CD4-positive, alpha-beta T cell treated with Interleukin-6 at 100 ng/mL for 8 hours (primary cell): Measurements from ENCODE around the gene PIK3CA.
"Not testable (repeated sequence)": the region's sequence is repeated elsewhere in the genome, so short reads cannot be mapped to it uniquely, and the experiment has no call there.

Experiments
- DNase-seq: peaks from one replicate; pipeline ENCODE4 v3.0.0-alpha.2; 2020; ENCODE audit warnings: mixed read lengths, low spot score

Gene PIK3CA

DNA sequence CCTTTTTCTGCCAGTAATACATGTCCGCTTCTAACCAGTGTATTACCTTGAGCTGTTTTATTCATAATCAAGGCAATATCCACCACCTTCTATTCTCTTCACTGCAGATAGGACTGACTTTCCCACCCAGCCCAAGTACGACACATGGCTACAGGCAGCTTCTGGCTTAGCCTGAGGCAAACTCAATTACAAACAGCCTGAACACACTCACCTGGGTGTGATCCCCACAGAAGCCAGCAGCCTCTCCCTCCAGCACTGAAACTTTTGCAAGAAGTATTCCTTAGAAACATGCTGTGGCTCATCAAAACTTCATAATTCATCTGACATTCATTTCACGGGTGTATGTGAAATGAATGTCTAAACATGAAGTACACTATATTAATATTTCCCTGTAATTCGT, 116.3 kb downstream of the PIK3CA start:
- DNase-seq, result no peak

DNA sequence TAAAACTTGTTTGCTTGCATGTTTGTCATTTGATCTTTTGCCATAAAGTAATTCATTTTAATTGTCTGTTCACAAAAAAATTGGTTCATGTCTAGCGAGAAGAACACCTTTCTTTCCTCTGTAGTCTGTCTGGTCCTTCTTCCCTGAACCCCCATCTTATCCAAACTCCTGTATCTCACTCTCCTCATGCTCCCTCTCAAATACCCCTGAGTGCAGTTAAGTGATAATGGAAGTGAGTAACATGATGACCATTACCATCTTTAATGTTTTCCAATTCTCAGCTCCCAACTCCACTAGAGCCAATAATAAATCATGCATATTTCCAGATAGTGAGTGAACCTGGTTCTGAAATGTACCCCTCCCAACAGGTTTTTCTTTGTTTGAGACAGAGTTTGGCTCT, 116.9 kb downstream of the PIK3CA start:
- DNase-seq, result no peak

DNA sequence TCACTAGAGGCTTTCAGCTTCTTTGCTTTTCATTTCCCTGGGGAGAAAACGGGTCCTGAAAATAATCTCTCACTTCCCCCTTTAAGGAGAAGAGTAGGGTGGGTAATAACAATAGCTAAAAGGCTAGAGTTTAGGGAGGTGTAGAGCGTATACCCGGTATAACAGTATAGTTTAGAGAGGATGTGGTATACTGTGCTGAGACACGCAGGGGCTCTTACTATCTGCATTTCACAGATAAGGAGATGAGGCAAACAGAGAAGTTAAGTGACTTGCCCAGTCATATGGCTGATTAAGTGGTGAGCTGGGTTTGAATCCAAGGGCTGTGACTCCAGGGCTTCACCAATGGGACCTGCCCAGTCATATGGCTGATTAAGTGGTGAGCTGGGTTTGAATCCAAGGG, 117.7 kb downstream of the PIK3CA start:
- DNase-seq, result no peak

DNA sequence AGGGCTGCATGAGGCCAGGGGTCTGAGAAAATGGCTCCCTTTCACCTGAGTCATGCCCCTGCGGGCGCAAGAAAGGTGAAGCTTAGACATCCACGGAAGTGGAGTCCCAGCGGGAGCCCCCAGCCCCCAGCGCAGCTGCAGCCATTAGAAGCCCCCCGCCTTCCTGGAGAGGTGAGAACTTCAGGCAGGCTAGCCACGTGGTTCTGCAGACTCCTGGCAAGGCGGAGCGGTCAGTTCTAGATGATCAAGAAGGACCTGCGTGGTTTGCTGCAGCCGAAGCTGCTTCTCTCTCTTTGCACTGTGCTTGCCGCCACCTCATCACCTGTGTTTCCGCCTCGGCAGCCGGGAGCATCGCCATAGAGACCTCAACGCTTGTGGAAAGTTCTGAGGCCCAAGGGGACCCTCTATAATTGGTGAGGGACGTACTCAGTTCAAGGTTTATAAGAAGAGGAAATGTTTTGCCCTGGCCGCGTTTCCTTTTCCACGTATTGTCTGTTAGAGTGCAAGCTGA, 118.6 kb downstream of the PIK3CA start:
- DNase-seq, result no peak

DNA sequence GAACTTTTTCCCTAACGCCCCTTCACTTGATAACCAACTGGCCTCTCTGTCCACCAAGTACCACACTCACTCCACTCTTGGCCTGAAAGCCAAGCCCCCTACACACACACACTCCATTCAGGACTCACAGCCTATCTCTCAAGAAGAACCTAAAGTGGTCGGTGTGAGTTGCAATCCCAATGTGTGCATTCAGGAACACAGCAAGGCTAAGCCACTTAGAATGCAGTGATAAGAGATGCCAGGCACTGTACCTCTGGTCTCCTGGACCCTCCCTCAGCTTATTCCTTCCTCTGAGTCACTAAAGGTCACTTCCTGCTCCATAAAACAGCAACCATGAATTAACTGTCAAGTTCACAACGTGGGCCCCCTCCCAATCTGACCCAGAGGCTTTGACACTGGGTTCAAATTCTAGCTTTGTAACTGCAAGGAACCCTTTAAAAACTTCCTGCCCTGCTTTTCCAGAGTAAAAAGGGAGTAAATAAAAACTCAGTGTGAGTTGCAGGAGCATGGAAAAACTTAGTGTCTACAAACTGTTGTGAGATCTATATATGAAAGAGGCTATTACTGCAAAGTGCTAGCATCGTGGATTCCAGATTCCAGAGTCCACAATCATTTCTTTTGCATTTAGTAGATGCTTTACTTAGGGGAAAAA, 120.4 kb downstream of the PIK3CA start:
- no peak for DNase-seq

DNA sequence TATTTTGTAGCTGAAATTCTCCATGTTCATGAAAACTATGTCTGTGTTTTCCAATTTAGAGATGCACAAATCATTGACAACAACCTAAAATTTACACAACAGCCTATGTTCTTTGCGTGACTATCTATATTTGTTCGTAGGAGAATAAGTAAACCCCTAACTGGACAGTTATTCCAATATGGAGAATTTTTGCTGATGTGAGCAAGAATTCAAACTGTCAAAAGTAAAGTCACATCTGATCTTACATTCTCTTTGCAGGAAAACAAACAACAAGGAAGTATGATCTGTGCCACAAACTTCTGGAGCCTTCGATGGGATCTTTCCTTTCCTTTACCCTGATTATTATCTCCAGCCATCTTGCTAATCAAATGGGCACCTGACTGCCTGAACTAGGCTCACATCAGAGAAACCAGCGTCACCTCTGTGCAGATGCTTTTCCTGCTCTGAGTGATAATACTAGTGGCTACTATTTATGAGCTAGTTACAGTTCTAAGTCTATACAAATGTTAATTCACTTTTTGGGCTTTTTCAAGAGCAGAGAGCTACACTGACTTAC, 121.1 kb downstream of the PIK3CA start:
- no peak for DNase-seq

DNA sequence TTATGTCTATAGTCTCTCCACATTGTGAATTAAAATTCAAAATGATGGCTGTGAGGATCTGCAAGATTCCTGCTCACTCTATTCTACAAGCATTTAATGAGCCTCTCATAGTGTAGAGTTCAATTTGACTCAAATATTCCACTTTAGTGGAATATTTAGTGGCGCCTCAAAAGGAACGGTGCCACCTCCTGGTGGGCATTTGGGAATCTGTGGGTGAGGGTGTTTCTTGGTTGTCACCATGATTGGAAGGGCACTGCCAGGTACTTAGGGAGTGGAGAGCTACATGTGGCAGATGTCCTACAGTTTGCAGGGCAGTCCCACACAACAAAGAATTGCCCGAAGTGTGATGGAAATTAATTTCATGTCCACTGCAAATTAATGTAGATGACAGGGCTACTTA, 124.2 kb downstream of the PIK3CA start:
- DNase-seq, result no peak

DNA sequence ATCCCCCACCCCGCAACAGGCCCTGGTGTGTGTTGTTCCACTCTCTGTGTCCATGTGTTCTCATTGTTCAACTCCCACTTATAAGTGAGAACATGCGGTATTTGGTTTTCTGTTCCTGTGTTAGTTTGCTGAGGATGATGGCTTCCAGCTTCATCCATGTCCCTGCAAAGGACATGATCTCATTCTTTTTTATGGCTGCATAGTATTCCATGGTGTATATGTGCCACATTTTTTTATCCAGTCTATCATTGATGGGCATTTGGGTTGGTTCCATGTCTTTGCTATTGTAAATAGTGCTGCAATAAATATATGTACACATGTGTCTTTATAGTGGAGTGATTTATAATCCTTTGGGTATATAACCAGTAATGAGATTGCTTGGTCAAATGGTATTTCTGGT, 126.3 kb downstream of the PIK3CA start:
- DNase-seq, result not testable (repeated sequence)

DNA sequence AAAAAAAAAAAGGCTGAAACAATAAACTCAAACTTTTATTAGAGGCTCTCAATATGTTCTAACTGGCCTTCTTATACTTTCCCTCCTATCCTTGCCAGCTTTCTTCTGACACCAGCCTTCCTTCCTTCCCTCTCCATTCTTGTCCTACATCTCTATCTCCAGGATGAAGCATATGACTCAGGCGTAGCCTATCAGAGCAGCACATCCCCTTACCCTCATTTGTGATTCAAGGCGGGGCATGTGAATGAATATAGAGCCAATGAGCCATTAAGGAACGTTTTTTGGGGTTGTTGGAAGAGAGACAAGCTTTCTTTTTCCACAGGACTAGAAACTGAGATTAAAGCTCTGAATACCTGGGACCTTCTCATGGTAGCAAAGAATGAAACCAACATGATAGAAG, 127.8 kb downstream of the PIK3CA start:
- no peak for DNase-seq

DNA sequence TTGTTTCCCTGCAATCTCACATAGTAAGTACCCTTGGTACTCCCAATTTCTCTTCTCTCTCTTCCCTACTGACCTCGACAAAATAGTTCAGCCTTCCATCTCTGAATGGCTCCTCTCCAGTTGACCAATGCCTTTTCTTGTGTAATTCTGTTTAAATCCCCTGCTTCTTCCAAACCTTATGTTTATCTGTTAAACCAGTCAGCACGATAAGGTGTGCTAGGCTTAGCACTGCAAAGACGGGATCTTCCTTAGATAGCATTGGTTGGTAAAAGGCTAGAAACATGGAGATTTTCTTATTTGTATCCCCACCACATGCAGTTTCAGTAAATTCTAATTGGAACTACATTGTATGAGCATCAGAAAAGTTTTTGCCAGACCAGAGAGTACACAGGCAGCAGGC, 128.6 kb downstream of the PIK3CA start:
- DNase-seq, result no peak

DNA sequence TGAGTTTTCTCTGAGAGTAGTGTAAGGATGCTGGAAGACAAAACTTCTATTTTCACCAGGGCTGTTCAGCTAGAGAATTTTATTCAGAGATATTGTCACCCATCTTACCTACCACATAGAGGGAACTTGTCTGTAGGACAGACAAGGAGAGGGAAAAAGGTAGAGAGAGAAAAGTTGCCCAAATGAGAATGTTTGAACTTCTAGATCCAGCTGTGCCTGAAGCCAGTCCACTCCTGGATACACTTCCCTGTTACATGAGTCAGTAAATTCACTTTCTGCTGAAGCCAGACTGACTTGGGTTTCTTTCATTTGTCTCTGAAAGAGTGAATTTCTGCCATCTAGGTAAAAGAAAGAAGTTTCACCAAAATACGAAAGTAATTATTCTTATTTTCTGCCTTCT, 130.0 kb downstream of the PIK3CA start:
- no peak for DNase-seq

DNA sequence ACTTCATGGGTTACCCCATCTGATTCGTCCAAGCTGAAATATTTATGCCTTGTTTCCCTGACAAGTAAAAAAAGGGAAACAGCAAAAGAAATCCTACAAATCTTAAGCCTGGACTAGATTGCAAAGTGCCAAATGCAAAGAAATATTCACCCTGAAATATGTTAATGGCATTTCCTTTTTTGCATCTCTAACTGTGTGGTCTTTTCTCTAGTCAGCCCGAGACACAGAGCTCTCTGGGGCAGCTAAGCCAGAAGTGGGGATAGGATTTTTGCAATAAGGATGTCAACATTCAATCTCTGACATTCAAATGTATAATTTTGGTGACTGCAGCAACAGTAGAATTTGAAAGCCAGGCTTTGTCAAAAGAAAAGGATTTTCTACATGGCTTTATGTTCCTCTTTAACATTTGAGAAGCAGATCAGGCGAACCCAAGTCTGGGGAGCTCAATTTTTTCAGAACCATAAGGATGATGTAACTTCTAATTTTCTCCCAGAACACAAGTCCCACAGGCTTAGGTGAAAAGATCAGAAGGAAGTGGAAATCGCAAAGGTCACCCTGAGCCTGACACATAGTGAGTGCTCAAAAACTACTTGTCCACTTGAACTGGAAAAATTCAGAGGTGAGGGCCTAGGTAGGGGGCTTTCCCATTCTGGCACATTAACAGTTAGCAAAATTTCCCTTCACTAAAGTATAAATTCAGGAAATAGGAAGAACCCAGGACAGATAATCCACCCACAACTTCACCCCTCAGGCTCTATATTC, 131.0 kb downstream of the PIK3CA start:
- no peak for DNase-seq

DNA sequence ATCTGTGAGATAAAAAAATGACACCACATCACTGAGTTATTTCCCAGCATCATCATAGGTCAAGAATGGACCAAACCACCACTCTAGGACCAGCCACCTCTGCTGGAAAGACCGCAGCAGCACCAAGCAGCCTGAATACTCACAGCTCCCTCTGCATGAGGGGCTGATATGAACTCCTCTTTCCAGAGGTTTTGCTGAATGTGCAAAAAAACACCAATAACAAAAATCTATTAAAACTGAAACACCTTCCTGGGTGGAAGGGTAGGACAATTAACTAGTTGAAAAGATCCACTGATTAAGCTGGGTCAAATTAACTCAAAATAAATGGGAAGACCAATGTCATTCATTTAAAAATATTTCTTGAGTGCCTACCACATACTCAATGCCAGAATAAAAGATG, 131.7 kb downstream of the PIK3CA start:
- no peak for DNase-seq

DNA sequence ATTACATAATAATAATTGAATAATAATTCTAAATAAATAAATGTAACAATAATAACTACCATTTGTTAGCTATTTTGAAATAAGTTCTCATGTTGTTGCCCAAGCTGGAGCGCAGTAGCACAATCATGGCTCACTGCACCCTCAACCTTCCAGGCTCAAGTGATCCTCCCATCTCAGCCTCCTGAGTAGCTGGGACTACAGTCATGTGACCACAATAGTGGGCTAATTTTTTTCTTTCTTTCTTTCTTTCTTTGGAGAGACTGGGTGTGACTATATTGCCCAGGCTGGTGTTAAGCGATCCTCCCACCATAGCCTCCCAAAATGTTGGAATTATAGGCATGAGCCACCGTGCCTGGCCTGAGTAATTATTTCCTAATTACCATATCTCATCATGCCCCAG, 133.7 kb downstream of the PIK3CA start:
- no peak for DNase-seq

DNA sequence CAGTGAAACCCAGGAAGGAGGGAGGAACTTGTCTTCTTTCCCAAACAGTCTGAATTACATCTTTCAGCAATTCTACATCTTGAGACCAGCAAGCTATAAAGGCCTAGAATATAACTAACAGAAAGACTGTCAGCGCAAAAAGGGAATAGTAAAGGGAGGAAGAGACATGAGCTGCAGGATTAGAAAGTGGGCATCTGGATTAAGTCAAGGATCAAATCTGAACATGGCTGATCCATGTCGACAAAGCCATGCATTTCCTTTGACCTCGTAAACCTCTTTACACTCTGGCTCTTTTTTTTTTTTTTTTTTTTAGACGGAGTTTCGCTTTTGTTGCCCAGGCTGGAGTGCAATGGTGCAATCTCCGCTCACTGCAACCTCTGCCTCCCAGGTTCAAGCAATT, 138.2 kb downstream of the PIK3CA start:
- no peak for DNase-seq

DNA sequence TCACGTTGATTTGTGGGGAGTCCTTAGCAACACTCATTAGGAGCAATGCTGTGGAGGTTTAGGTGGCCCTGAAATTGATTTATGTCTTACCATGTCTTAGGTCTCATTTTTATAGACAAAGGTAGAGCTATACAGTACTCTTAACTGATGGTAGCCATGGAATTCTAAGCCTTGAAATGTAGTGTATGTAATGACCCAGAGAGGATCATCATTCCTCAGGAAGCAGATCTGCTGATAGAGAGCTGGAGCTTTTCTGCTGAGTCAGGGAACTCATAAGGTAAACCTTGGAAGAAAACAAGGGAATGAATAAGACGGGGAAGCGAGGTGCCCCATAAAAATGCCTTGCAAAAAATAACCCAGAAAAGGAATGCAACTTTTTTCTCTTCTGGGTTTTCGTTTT, 140.7 kb downstream of the PIK3CA start:
- no peak for DNase-seq

DNA sequence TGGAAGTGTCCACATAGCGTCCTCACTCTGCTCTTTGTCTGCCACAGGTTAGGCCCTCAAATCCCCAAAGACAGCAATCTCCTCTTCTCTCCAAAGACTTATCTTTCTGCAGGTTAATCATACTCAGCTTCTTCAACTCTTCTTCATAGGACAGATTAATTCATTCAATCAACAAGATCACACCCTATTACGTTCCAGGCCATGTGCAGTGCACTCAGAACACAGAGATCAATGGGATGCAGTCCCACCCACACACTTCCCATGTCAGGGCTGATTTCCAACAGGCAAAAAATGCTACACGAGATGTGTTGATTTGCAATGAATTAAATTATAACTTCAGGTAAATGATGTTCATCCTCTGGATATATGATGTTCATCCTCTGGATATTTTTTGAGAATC, 141.1 kb downstream of the PIK3CA start:
- DNase-seq, result no peak
